ENCODE measurements around the gene ZNF454.

ZNF454 gene

DNA sequence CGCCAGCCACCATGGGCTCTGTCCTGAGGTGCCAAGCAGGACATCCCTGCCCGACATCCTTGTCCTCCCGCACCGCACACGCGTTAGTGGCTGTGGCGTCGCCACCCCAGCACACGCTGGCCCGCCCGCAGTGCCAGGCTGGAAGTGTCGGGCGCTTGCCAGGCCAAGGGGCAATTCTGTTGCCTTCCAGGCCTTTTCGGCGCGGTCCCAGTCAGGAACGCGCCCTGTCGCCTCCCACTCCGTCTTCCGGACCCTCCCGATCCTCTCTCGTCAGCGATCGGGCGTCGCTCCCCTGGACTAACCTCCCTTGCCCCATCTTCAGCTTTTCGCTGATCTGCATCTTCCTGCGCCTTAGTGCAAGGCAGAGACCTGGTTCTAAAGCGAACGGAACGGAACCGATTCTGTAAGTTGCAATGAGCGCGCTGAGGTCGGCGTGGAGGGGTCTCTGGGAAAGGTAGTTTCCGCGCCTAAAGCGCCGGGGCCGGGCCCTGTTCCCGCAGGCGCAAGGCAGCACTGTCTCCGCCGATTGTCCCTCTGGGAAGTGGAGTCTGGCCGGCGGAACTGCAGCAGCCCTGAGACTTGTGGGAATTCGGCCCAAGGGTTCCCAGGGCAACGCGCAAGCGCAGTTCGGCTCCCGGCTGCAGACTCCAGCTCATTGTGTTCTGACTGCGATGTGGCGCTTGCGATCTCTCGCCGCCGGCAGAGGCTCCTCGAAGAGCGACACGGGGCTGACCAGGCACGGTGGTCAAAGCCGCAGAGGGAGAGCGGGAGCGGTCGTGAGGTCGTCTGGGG is at the start of gene ZNF454:
ZNF454 (plus strand) TSS at position 630 of the 792 bp plus-strand sequence. CDS start 1,594 bp downstream, outside the sequence.
- H3K4me3 ChIP-seq (ENCODE audit: low read depth, low read length), result no peak within 1 kb of the TSS

DNA sequence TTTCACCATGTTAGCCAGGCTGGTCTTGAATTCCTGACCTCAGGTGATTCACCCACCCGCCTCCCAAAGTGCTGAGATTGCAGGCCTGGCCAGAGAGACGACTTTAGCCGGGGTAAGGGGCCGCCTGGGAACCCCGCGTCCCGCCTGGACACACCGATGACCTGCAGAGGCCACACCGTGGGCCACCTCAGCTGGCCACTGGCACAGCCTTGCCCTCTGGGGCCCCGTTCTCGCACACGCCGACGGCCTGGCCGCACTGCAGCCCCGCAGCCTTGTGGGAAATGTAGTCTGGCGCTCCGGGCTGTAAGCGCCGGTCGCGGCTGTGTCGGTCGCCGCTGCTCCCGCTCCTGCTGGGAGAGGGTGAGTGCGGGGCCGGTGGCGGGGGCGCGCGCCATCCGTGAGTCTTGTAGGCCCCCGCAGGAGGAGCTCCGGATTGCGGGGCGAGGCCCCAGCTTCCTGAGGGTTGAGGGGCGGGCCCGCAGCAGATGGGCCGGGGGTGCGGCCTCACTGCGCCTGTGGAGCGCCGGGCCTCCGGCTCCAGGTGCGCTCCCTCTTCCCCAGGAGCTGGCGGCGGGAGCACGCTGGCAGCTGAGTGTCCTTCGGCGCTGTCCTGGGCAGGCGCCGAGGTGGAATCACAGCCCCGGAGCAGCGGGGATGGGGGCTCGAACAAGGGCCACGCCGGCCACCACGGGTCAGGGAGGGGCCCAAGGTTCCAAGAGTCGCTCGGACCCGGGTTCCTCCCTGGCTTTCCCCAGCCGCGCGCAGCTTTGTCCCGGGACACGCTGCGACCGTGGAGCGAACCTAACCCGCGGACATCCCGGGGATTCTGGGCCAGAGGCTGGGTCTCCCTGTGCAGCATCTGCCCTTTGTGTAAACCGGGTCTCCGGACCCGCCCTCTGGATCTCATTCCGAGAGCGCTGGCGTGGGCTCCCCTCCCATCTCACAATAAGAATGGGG is 45.1 kb upstream of the ZNF454 start, which contains the start of gene ZFP2:
ZFP2 (plus strand) TSS at position 299 of the 957 bp plus-strand sequence. CDS start 35,401 bp downstream, outside the sequence.
- TF ChIP-seq, protein P1, sequence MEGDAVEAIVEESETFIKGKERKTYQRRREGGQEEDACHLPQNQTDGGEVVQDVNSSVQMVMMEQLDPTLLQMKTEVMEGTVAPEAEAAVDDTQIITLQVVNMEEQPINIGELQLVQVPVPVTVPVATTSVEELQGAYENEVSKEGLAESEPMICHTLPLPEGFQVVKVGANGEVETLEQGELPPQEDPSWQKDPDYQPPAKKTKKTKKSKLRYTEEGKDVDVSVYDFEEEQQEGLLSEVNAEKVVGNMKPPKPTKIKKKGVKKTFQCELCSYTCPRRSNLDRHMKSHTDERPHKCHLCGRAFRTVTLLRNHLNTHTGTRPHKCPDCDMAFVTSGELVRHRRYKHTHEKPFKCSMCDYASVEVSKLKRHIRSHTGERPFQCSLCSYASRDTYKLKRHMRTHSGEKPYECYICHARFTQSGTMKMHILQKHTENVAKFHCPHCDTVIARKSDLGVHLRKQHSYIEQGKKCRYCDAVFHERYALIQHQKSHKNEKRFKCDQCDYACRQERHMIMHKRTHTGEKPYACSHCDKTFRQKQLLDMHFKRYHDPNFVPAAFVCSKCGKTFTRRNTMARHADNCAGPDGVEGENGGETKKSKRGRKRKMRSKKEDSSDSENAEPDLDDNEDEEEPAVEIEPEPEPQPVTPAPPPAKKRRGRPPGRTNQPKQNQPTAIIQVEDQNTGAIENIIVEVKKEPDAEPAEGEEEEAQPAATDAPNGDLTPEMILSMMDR (IDR thresholded peaks at IDR 0.05; ENCODE audit: borderline replicate concordance, insufficient read depth, low read depth, low read length), result no peak
- H3K4me3 ChIP-seq (ENCODE audit: low read depth, low read length), result no peak within 1 kb of the TSS

More for the DNA sequence above, at the start of gene ZNF454:
- TF ChIP-seq, protein P1 (IDR thresholded peaks at IDR 0.05; ENCODE audit: borderline replicate concordance, insufficient read depth, low read depth, low read length), result no peak

DNA sequence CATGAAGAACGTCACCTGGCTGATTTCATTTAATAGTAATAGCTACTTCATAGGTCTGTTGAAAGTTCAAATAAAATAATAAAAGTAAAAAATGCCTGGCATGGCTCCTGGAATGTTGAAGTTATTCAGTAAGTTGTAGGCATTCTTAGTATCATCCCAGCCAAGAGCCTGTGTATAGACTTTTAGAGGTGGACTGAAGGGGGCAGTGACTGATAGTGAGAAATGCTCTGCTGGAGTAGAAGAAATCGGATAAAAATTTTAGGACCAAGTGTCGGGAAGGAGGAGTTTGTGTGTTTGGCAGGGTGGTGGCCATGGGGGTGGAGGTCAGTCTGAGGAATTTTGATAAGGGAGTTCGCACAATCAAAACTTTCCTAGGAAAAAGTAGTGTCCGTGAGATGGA is 41.7 kb upstream of the ZNF454 start:
- TF ChIP-seq, protein P1 (IDR thresholded peaks at IDR 0.05; ENCODE audit: borderline replicate concordance, insufficient read depth, low read depth, low read length), result no peak
- no peak overlapping the region for H3K4me3 ChIP-seq (ENCODE audit: low read depth, low read length)

DNA sequence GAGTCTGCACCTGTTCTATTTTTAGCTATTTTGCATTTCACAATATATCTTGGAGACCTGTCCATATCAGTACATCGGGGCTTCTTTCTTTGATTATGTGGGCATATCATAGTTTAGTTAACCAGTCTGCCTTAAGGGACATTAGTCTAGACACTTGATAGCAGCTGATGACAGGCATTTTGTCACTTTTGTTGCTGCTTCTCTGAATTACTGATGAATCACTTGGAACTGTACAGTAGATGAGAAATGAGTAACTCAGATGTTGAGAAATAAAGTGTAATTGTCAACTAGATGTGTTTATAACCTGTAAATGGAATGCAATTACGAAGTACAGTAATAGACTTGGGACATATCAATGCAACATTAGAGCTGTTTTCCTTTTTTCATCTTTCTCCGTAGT is 38.1 kb upstream of the ZNF454 start:
- TF ChIP-seq, protein P1 (IDR thresholded peaks at IDR 0.05; ENCODE audit: borderline replicate concordance, insufficient read depth, low read depth, low read length), result no peak

DNA sequence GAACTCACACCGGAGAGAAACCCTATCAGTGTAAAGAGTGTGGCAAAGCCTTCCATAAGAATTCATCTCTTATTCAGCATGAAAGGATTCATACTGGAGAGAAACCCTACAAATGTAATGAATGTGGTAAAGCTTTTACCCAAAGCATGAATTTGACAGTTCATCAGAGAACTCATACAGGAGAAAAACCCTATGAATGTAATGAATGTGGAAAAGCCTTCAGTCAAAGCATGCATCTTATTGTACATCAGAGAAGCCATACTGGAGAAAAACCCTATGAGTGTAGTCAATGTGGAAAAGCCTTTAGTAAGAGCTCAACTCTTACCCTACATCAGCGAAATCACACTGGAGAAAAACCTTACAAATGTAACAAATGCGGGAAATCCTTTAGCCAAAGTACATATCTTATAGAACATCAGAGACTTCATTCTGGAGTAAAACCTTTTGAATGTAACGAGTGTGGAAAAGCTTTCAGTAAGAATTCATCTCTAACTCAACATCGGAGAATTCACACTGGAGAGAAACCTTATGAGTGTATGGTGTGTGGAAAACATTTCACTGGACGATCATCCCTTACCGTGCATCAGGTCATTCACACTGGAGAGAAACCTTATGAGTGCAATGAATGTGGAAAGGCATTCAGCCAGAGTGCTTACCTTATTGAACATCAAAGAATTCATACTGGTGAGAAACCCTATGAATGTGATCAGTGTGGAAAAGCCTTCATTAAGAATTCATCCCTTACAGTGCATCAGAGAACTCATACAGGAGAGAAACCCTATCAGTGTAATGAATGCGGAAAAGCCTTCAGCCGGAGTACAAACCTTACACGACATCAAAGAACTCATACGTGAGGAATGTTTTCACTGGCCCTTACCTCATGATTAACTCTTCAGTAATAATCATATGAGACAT is 8.9 kb upstream of the ZNF454 start:
- H3K4me3 ChIP-seq (ENCODE audit: low read depth, low read length), result no peak overlapping the region
- TF ChIP-seq, protein P1 (IDR thresholded peaks at IDR 0.05; ENCODE audit: borderline replicate concordance, insufficient read depth, low read depth, low read length), result no peak

More for the DNA sequence above, 38.1 kb upstream of the ZNF454 start:
- no peak overlapping the region for H3K4me3 ChIP-seq (ENCODE audit: low read depth, low read length)

DNA sequence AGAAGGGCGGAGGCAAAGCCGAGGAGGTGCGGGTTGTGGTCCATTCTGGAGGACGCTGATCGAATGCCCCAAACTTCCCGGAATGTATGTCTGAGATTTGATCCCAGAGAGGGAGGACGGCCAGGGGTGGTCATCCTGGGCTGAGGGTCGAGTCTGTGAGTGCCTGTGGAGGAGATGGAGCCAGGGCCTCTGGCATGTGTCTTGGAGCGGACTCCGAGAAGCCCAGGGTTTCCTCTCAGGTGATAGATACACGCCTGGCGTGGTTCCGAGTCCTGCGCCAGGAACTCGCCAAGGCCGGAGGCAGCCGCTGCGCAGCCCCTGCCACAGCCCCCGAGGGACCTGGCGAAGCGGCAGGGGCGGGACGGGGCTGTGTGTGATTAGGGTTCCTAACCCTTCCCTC is 363 bp downstream of the ZNF454 start:
- TF ChIP-seq, protein P1 (IDR thresholded peaks at IDR 0.05; ENCODE audit: borderline replicate concordance, insufficient read depth, low read depth, low read length), result no peak

More for the DNA sequence above, 363 bp downstream of the ZNF454 start:
- H3K4me3 ChIP-seq (ENCODE audit: low read depth, low read length), result no peak overlapping the region
